Ascending aorta (tissue), 2 donors: ENCODE data around the gene GPR62. TPM values are rescaled to one million over a fixed set of nuclear protein-coding genes. Genes with fewer than 3 reads are reported as not detected.

Experiments
- DNase-seq, 2 donors: peaks; one replicate each; pipeline ENCODE4 v3.0.0-alpha.2; 2019; ENCODE audit warnings: low spot score in 2 of 2
- H3K27ac ChIP-seq, 2 donors: fragments of 200-600 bp; sonication (generic); one replicate each; pipeline ENCODE4 v1.5.1; 2016 to 2017; ENCODE audit warnings: mild to moderate bottlenecking in 1 of 2
- H3K27me3 ChIP-seq: fragments of 200-600 bp; sonication (generic); one replicate; pipeline ENCODE4 v1.5.1; 2017
- H3K36me3 ChIP-seq, 2 donors: fragments of 200-600 bp; sonication (generic); one replicate each; pipeline ENCODE4 v1.5.1; 2016
- H3K4me1 ChIP-seq, 2 donors: fragments of 200-600 bp; sonication (generic); one replicate each; pipeline ENCODE4 v1.5.1; 2016 to 2017; ENCODE audit warnings: mild to moderate bottlenecking in 1 of 2
- H3K4me3 ChIP-seq, 2 donors: fragments of 200-600 bp; sonication (generic); one replicate each; pipeline ENCODE4 v1.5.1; 2016 to 2017; ENCODE audit warnings: mild to moderate bottlenecking in 1 of 2
- H3K9me3 ChIP-seq, 2 donors: fragments of 200-600 bp; sonication (generic); one replicate each; pipeline ENCODE4 v1.5.1; 2016
- intact Hi-C: fragments of 100-400 bp; cut with DNase I; formaldehyde crosslinking; loops from one replicate; pipeline ENCODE4 v1.15.1; 2023
- total RNA-seq: library from RNA; depleted of rRNA; stranded (reverse); fragments of >200 nt; gene quantifications from one replicate; pipeline ENCODE4 v1.1.0, GENCODE V29; 2016
- TF ChIP-seq, protein P1 (sequence below), 3 experiments: fragments of 200-600 bp in 2 of 3; fragments of 450-650 bp in 1 of 3; sonication (generic) in 2 of 3; IDR thresholded peaks; one replicate each; pipeline ENCODE4 v1.5.1; 2016 to 2019; ENCODE audit warnings: antibody characterized with exemption in 3 of 3, mild to moderate bottlenecking in 1 of 3, moderate library complexity in 1 of 3

The GPR62 gene
- total RNA-seq, 1 donor from 2014 or later = not detected

DNA sequence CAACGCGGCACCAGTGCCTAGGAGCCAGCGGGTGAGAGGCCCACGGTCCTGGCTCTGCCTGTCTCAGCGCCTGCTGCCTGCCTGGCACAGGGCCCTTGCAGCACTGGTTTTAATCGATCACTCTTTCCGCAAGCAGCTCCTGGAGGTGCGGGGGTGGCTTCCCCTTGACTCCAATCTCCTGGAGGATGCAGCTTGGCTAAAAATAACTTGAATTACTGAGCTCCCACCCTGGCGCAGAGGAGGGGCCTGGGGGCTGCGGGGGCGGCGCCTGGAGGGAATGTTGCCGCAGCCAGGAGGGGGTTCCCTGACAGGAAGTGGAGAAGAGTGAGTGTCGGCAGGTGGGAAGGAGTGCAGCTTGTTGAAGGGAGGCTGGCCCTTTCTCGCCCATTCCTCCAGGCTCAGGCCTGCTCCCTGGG, 50.4 kb downstream of the GPR62 start:
- H3K27ac ChIP-seq = peak overlapping the region in 1 of 2 donors; percentile 54
- peaks cover 0 to 20% of the 10 kb centered on the region in 2 donors for H3K4me1 ChIP-seq
- no peaks in the 10 kb centered on the region for H3K36me3 ChIP-seq
- TF ChIP-seq, protein P1, sequence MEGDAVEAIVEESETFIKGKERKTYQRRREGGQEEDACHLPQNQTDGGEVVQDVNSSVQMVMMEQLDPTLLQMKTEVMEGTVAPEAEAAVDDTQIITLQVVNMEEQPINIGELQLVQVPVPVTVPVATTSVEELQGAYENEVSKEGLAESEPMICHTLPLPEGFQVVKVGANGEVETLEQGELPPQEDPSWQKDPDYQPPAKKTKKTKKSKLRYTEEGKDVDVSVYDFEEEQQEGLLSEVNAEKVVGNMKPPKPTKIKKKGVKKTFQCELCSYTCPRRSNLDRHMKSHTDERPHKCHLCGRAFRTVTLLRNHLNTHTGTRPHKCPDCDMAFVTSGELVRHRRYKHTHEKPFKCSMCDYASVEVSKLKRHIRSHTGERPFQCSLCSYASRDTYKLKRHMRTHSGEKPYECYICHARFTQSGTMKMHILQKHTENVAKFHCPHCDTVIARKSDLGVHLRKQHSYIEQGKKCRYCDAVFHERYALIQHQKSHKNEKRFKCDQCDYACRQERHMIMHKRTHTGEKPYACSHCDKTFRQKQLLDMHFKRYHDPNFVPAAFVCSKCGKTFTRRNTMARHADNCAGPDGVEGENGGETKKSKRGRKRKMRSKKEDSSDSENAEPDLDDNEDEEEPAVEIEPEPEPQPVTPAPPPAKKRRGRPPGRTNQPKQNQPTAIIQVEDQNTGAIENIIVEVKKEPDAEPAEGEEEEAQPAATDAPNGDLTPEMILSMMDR (IDR thresholded peaks at IDR 0.05) = no peak
- DNase-seq = no peak
- H3K4me3 ChIP-seq = peak overlapping the region in 1 of 2 donors; percentile 19
- no peaks in the 10 kb centered on the region for H3K27me3 ChIP-seq
- H3K9me3 ChIP-seq = no peaks in the 10 kb centered on the region
- intact Hi-C loops = no loop called here

DNA sequence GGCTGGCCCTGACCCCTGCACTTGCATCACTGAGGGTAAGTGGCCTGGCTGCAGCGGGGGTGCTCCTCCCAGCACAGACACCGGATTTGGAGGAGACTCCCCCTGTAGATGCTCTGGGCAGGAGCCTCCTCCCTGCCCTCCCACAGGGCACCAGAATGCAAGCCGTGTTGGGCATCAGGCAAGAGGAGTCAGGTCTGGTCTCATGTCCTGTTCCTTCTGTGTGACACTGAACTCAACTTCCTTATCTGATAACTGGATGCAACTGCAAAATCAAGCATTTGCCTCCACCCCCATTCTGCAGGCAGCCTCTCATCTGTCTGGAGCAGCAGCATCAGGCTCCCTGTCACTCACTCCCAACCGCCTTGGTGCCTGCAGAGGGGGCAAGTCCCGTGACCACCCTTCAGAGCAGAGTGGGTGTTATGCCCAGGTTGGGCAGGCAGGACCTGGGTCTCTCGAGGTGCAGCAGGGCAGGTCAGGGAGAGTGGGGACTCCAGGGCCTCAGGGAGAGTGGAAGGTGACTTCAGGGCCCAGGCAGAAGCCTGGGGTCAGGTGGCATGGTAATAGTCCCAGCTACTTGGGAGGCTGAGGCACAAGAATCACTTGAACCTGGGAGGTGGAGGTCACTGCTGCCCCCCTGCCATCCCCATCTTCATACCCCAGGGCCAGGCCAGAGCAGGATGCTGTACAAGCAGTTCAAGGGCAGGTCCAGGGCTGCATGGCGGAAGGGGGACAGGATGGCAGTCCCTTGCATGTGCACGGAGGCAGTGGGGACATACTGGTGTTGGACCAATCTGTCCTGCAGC, 51.0 kb downstream of the GPR62 start:
- TF ChIP-seq, protein P1 (IDR thresholded peaks at IDR 0.05) = no peak
- H3K36me3 ChIP-seq = no peaks in the 10 kb centered on the region
- H3K4me3 ChIP-seq = no peak overlapping the region
- DNase-seq = no peak
- H3K9me3 ChIP-seq = no peaks in the 10 kb centered on the region
- H3K27ac ChIP-seq = peak overlapping the region in 1 of 2 donors; percentile 54
- H3K4me1 ChIP-seq = peaks cover 0 to 20% of the 10 kb centered on the region in 2 donors
- no peaks in the 10 kb centered on the region for H3K27me3 ChIP-seq
- intact Hi-C loops = no loop called here

GRCh38 chr3:52006820-52007133, 51.6 kb downstream of the GPR62 start:
- Histone ChIP-seq H3K36me3 (no peaks in the 10 kb centered on the region), H3K4me3 (no peak overlapping the region), H3K27me3 (no peaks in the 10 kb centered on the region), H3K27ac (no peak overlapping the region), H3K9me3 (no peaks in the 10 kb centered on the region), H3K4me1 (peaks cover 0 to 20% of the 10 kb centered on the region in 2 donors)
- TF ChIP-seq, protein P1 (IDR thresholded peaks at IDR 0.05) = no peak
- intact Hi-C loops = no loop called here
- DNase-seq = no peak

Other genes with a start within 250 kb of the GPR62 start
- not detected for gene GRM2, start 248.3 kb upstream of the GPR62 start, total RNA-seq
- gene IQCF6, start 176.1 kb upstream of the GPR62 start, total RNA-seq = not detected
- gene IQCF2, start 93.8 kb upstream of the GPR62 start, total RNA-seq = not detected
- not detected for gene IQCF5, start 79.8 kb upstream of the GPR62 start, total RNA-seq
- not detected for gene IQCF1, start 52.0 kb upstream of the GPR62 start, total RNA-seq
- gene RRP9, start 13.5 kb upstream of the GPR62 start, total RNA-seq = 15.4 TPM
- 29.5 TPM for gene PARP3, start 13.0 kb upstream of the GPR62 start, total RNA-seq
- 256 TPM for gene PCBP4, start 12.1 kb downstream of the GPR62 start, total RNA-seq
- 46.1 TPM for gene ABHD14B, start 18.7 kb downstream of the GPR62 start, total RNA-seq
- 37.4 TPM for gene ABHD14A, start 19.7 kb downstream of the GPR62 start, total RNA-seq
- 94.0 TPM for gene ACY1, start 28.2 kb downstream of the GPR62 start, total RNA-seq
- 1,224 TPM for gene RPL29, start 40.5 kb downstream of the GPR62 start, total RNA-seq
- gene DUSP7, start 101.2 kb downstream of the GPR62 start, total RNA-seq = 76.5 TPM
- not detected for gene POC1A, start 199.0 kb downstream of the GPR62 start, total RNA-seq
- gene ALAS1, start 242.8 kb downstream of the GPR62 start, total RNA-seq = 58.3 TPM